Loucy (cell line): Measurements from ENCODE around the gene TGM4.
A peak's percentile ranks its signal among the peaks of the same experiment; 100 is the strongest.

Experiments
- H2AFZ ChIP-seq: fragments of 200-600 bp; sonication (generic); 2 replicates; pipeline ENCODE4 v1.6.0; 2016; ENCODE audit warnings: antibody characterized with exemption, mild to moderate bottlenecking, low read length, moderate library complexity
- H3F3A ChIP-seq: fragments of 200-600 bp; 2 replicates; pipeline ENCODE4 v1.6.0; 2016; ENCODE audit warnings: antibody characterized with exemption, low read depth, mild to moderate bottlenecking
- H3K27me3 ChIP-seq: fragments of 200-600 bp; sonication (generic); 2 replicates; pipeline ENCODE4 v1.6.1; 2014; ENCODE audit warnings: low read length, mild to moderate bottlenecking; ENCODE audit not compliant: insufficient read depth, poor library complexity, severe bottlenecking
- H3K36me3 ChIP-seq: fragments of 200-600 bp; sonication (generic); 2 replicates; pipeline ENCODE4 v1.6.1; 2016; ENCODE audit warnings: low read length; ENCODE audit not compliant: insufficient read depth
- H3K4me1 ChIP-seq: fragments of 200-600 bp; sonication (generic); 2 replicates; pipeline ENCODE4 v1.5.1; 2014; ENCODE audit warnings: low read length, mild to moderate bottlenecking; ENCODE audit not compliant: insufficient read depth, poor library complexity, severe bottlenecking
- H3K4me2 ChIP-seq: fragments of 200-600 bp; sonication (generic); 2 replicates; pipeline ENCODE4 v1.6.0; 2014; ENCODE audit warnings: antibody characterized with exemption, low read length, low read depth, mild to moderate bottlenecking; ENCODE audit not compliant: poor library complexity, severe bottlenecking
- H3K4me3 ChIP-seq: fragments of 200-600 bp; sonication (generic); 2 replicates; pipeline ENCODE4 v1.5.1; 2014; ENCODE audit warnings: low read length, mild to moderate bottlenecking, mixed read lengths; ENCODE audit not compliant: poor library complexity, severe bottlenecking
- H3K79me2 ChIP-seq: fragments of 200-600 bp; sonication (generic); 2 replicates; pipeline ENCODE4 v1.6.1; 2014; ENCODE audit warnings: low read length; ENCODE audit not compliant: insufficient read depth
- H3K9ac ChIP-seq: fragments of 200-600 bp; sonication (generic); 2 replicates; pipeline ENCODE4 v1.6.0; 2014; ENCODE audit warnings: mild to moderate bottlenecking, low read depth, low read length, moderate library complexity; ENCODE audit not compliant: poor library complexity, severe bottlenecking
- H3K9me2 ChIP-seq: fragments of 200-600 bp; sonication (generic); replicated peaks from 2 replicates; pipeline ENCODE4 v1.6.1; 2016; ENCODE audit warnings: low read depth, low read length, mixed read lengths
- H3K9me3 ChIP-seq: fragments of 200-600 bp; sonication (generic); 2 replicates; pipeline ENCODE4 v1.6.1; 2014; ENCODE audit warnings: mild to moderate bottlenecking, antibody characterized with exemption, low read length, low read depth; ENCODE audit not compliant: insufficient read depth
- H4K20me1 ChIP-seq: fragments of 200-600 bp; sonication (generic); 2 replicates; pipeline ENCODE4 v1.6.0; 2014; ENCODE audit warnings: antibody characterized with exemption, low read length, mild to moderate bottlenecking; ENCODE audit not compliant: insufficient read depth, poor library complexity, severe bottlenecking
- CTCF ChIP-seq: fragments of 200-600 bp; sonication (generic); conservative IDR thresholded peaks from 2 replicates; pipeline ENCODE4 v1.5.1; 2014; ENCODE audit warnings: mild to moderate bottlenecking, antibody characterized with exemption, low read length
- EZH2phosphoT487 ChIP-seq: fragments of 200-600 bp; IDR thresholded peaks from 2 replicates; pipeline ENCODE4 v1.6.1; 2018; ENCODE audit warnings: antibody characterized with exemption, mild to moderate bottlenecking, moderate library complexity, borderline replicate concordance

The TGM4 gene

GRCh38 chr3:44918087-44918486, 43.7 kb downstream of the TGM4 start:
- no peaks in the 10 kb centered on the region for H3K27me3 ChIP-seq
- no peak overlapping the region for H3K4me2 ChIP-seq
- H3K79me2 ChIP-seq, result no peaks in the 10 kb centered on the region
- TF ChIP-seq EZH2phosphoT487, result no peak
- TF ChIP-seq CTCF, result no peak
- no peaks in the 10 kb centered on the region for H3K9me3 ChIP-seq
- H4K20me1 ChIP-seq, result no peaks in the 10 kb centered on the region
- no peak overlapping the region for H3K4me3 ChIP-seq
- no peak overlapping the region for H3K9ac ChIP-seq
- H3K9me2 ChIP-seq, result no peaks in the 10 kb centered on the region
- no peaks in the 10 kb centered on the region for H3K4me1 ChIP-seq
- H2AFZ ChIP-seq, result no peak overlapping the region
- H3F3A ChIP-seq, result no peaks in the 10 kb centered on the region
- no peaks in the 10 kb centered on the region for H3K36me3 ChIP-seq

DNA sequence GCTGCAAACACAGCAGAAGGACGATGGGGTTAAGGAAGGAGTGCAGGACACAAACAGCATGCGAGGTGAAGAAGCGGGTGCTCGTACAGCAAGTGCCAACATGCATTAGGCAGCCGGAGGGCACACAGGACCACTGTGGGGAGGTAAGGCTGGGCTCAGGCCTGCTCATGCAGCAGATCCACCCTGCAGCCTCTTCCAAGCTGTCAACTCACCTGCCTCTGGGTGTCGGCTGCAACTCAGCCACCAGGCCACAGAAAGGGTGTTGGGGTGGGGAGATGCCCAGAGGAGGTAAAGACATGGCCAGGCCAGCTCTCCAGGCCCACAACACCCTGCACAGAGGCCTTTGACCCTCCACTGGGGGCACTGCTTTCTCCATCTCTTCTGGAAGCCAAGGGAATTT, 44.2 kb downstream of the TGM4 start:
- H3F3A ChIP-seq, result no peaks in the 10 kb centered on the region
- peaks cover under 1% of the 10 kb centered on the region; the same call in 1 of the 2 replicates for H3K36me3 ChIP-seq
- no peaks in the 10 kb centered on the region for H3K4me1 ChIP-seq
- no peaks in the 10 kb centered on the region for H4K20me1 ChIP-seq
- H3K4me3 ChIP-seq, result no peak overlapping the region
- H3K27me3 ChIP-seq, result no peaks in the 10 kb centered on the region
- no peaks in the 10 kb centered on the region for H3K9me3 ChIP-seq
- no peak overlapping the region for H2AFZ ChIP-seq
- no peaks in the 10 kb centered on the region for H3K9me2 ChIP-seq
- 0 out of 2 replicates have a peak, but pooled peaks have one; percentile 13 for TF ChIP-seq CTCF
- TF ChIP-seq EZH2phosphoT487, result no peak
- H3K4me2 ChIP-seq, result no peak overlapping the region
- H3K79me2 ChIP-seq, result no peaks in the 10 kb centered on the region
- no peak overlapping the region for H3K9ac ChIP-seq

GRCh38 chr3:44920081-44920480, 45.7 kb downstream of the TGM4 start:
- Histone ChIP-seq H3K36me3 (peaks cover 5% of the 10 kb centered on the region; the same call in 1 of the 2 replicates), H3K9me3 (no peaks in the 10 kb centered on the region), H3K9me2 (no peaks in the 10 kb centered on the region), H3K4me2 (no peak overlapping the region), H3K27me3 (no peaks in the 10 kb centered on the region), H2AFZ (no peak overlapping the region), H3K4me3 (no peak overlapping the region), H4K20me1 (no peaks in the 10 kb centered on the region), H3K9ac (no peak overlapping the region), H3K79me2 (no peaks in the 10 kb centered on the region), H3K4me1 (no peaks in the 10 kb centered on the region), H3F3A (no peaks in the 10 kb centered on the region)
- TF ChIP-seq EZH2phosphoT487 (no peak), CTCF (no peak)
